Brain microvascular endothelial cell (primary cell): ENCODE results near the gene SLF2.
A peak's percentile ranks its signal among the peaks of the same experiment; 100 is the strongest.

Experiments
- DNase-seq: peaks from one replicate; pipeline ENCODE4 v3.0.0-alpha.2; 2020
- H3K27ac ChIP-seq: fragments of 250-450 bp; sonication (Bioruptor Pico); 2 replicates; pipeline ENCODE4 v1.5.1; 2020; ENCODE audit warnings: mild to moderate bottlenecking, moderate library complexity
- H3K27me3 ChIP-seq: fragments of 250-450 bp; sonication (Bioruptor Pico); replicated peaks from 2 replicates; pipeline ENCODE4 v1.5.1; 2020; ENCODE audit warnings: mild to moderate bottlenecking
- H3K36me3 ChIP-seq: fragments of 250-450 bp; sonication (Bioruptor Pico); replicated peaks from 2 replicates; pipeline ENCODE4 v1.5.1; 2020; ENCODE audit warnings: mild to moderate bottlenecking
- H3K4me3 ChIP-seq: 2 replicates; pipeline ENCODE4 v1.5.1; 2011; ENCODE audit warnings: low read depth, mild to moderate bottlenecking, control low read depth, low read length, moderate library complexity
- CTCF ChIP-seq: IDR thresholded peaks from 2 replicates; pipeline ENCODE4 v1.5.1; 2011; ENCODE audit warnings: low read depth, mild to moderate bottlenecking, moderate library complexity, low read length, control low read depth, inconsistent platforms; ENCODE audit errors: missing control alignments
- in situ Hi-C: cut with HindIII; loops from 2 replicates; pipeline ENCODE4 v1.10.0; 2017; ENCODE audit warnings: low sequenced_read_pairs, low pct_ligation_motif_present

SLF2 gene

DNA sequence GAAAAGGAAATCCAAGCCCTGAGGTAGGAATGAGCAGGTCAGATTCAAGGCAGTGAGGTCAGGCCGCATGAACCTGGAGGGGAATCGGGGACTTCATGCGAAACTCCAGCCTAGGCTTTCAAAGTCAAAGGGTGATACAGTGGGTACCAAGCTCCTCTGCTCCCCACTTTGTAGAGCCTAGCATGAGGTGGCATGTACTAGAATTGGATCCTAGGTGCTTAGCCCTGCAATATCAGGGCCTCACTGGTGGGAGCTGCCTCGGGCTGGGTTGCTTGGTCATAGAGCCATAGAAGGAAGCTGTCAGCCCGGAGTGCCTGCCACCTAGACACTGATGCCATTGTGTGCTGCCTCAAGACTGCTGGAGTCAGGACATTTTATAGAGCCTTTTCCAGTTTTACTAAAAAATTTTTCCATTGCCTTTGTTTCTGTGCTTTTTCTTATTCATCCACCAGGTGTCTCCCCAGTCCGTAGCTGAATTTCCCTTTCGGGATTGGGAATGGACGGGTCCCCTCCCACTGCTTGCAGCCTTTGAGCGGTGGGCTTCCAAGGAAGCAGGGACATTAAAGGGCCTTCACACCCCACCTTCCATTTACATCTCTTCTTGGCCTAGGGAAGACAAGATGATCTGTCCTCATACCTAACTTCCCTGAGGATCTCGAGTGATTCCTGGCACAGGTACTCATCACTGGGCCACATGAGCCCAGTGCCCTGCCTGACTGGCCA is 81.4 kb downstream of the SLF2 start:
- H3K36me3 ChIP-seq, result peaks cover 33% of the 10 kb centered on the region
- peak; percentile 29 for DNase-seq
- H3K27me3 ChIP-seq, result no peaks in the 10 kb centered on the region
- H3K4me3 ChIP-seq, result no peak overlapping the region
- in situ Hi-C loops, result no loop called here
- TF ChIP-seq CTCF, result peak; percentile 78
- H3K27ac ChIP-seq, result no peak overlapping the region

- no peak for DNase-seq
- no peak overlapping the region for H3K27ac ChIP-seq
- H3K36me3 ChIP-seq, result peaks cover 28% of the 10 kb centered on the region
- H3K4me3 ChIP-seq, result no peak overlapping the region
- in situ Hi-C loops, result no loop called here
- H3K27me3 ChIP-seq, result no peaks in the 10 kb centered on the region
- no peak for TF ChIP-seq CTCF
Observed at GRCh38 chr10:100995181-100995580, 82.4 kb downstream of the SLF2 start.

DNA sequence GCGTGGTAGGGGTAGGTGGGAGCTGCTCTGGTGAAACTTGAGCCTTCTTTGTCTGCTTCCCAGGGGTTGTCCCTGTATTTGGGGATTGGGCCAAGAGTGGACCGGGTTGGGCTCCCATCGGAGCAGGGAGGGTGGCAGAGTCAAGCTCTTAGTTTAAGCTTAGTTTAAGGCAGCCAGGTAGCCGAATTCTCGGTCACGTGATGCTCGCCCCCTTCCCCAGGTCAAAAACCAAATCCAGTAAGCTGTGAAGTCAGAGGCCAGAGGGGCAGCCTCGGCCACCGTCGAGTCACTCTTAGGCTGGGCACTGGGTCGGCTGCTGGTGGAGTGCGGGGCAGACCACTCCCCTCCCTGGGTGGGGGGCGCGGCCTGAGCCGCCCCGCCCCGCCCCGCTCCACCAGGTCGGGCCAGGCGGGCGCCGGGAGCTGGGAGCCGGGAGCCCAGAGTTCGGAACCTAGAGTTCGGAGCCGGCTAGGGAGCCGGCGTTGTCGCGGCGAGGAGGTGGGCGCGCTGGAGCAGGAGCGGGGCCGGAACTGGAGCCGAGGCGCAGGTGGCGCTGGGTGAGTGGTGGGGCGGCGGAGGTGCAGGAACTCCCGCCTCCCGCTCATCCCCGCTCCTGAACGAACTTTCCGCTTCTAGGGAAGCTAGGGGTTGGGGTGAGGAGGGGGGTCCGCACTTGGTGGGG is 84.1 kb downstream of the SLF2 start:
- in situ Hi-C loops, result no loop called here
- peaks cover 18% of the 10 kb centered on the region for H3K36me3 ChIP-seq
- peak overlapping the region; percentile 81 for H3K4me3 ChIP-seq
- H3K27me3 ChIP-seq, result no peaks in the 10 kb centered on the region
- H3K27ac ChIP-seq, result no peak overlapping the region
- DNase-seq, result no peak
- TF ChIP-seq CTCF, result no peak

DNA sequence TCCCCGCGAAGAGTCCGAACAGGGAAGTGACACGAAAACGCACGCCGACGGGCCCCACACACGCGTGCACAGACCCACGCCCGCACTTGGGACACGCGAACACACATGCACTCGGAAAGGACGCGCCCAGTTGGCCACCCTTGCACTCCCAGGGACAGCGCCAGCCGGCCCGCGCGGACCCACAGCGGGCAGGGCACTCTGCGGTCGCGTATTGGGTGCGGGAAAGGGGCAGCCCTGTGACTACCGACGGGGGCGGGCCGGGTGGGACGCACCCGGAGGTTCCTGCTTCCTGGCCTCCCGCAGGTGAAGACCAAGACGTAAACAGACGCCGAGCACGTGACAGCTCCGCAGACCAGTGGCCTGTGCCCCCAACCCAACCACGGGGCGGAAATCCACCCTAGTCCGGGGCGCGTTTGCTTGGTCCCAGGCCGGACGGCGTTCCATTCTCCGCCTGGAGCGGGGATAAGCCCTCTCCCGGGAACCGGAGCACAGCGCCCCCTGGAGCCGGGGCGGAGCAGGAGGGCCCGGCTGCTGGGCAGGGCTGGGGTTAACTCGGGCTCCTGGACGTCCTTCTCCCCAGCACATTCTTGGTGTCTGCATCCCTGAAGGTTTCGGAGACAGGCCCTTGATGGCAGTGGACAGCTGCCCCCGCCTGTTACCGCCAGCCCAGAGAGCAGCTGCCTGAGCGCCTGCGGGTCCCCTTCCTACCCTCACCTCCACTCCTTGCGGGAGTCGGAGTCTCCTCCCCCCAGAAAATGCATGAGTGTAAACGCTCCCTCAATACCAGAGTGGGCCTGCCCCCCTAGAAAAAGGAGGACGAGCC is 84.8 kb downstream of the SLF2 start:
- H3K27ac ChIP-seq, result peak overlapping the region; percentile 95
- H3K4me3 ChIP-seq, result peak overlapping the region; percentile 81
- TF ChIP-seq CTCF, result peak; percentile 95
- no peaks in the 10 kb centered on the region for H3K27me3 ChIP-seq
- H3K36me3 ChIP-seq, result peaks cover 18% of the 10 kb centered on the region
- in situ Hi-C loops, result no loop called here
- peak; percentile 53 for DNase-seq

DNA sequence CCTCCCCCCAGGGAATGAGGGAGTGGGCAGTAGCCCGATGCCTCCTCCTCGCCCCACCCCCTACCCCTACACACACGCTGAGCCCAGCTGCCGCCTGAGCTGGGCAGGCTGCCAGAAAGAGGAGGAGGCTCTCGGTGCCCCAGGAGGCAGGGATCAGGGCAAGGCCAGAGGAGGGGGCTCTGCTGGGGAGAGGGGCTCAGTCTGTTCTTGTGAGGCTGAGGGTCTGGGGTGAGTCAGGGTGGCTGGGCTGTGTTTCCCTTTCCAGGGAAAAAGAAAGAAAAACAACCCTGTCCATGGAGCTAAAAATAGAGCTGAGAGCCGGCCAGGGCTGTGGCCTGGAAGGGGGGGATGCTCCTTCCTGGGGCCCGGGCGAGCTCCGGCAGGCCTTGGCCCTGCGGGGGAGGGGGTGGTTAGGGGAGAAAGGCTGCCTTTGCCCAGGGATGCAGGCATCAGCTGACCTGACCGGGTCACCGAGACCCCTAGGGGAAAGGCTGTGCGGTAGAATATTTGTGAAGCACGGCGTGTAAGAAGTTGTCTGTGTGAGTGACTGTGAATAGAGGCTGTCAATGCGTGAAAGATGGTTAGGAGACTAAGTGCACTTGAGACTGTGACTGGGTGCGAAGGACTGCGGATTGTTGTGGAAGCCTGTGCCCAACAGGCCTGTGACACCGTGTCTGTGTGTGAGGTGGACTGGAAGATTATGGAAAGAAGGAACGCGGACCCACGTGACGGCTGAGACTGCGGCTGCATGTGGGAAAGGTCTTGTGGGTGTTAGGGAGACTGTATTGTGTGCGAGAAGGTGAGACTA is 85.6 kb downstream of the SLF2 start:
- Histone ChIP-seq H3K27me3 (no peaks in the 10 kb centered on the region), H3K36me3 (peaks cover 18% of the 10 kb centered on the region), H3K4me3 (peak overlapping the region; percentile 81), H3K27ac (peak overlapping the region; percentile 95)
- in situ Hi-C loops, result no loop called here
- DNase-seq, result peak; percentile 65
- TF ChIP-seq CTCF, result no peak
